OCI-LY1 (cell line): ENCODE results near the gene DCTN5.

Experiments
- H2AFZ ChIP-seq: fragments of 200-600 bp; sonication (generic), shearing (Covaris generic); 2 replicates; pipeline ENCODE4 v1.6.0; 2014; ENCODE audit warnings: antibody characterized with exemption, mild to moderate bottlenecking, low read length
- H3F3A ChIP-seq: fragments of 200-600 bp; sonication (generic), shearing (Covaris generic); 2 replicates; pipeline ENCODE4 v1.6.0; 2014; ENCODE audit warnings: mild to moderate bottlenecking, antibody characterized with exemption, low read length, moderate library complexity; ENCODE audit not compliant: insufficient read depth
- H3K27ac ChIP-seq: fragments of 200-600 bp; sonication (generic); 2 replicates; pipeline ENCODE4 v1.5.1; 2014; ENCODE audit warnings: low read length, mixed run types, mild to moderate bottlenecking, low read depth; ENCODE audit not compliant: poor library complexity, severe bottlenecking
- H3K27me3 ChIP-seq: fragments of 200-600 bp; sonication (generic); 2 replicates; pipeline ENCODE4 v1.6.0; 2014; ENCODE audit warnings: antibody characterized with exemption, mild to moderate bottlenecking, low read length, moderate library complexity; ENCODE audit not compliant: insufficient read depth
- H3K36me3 ChIP-seq: fragments of 200-600 bp; sonication (generic); 2 replicates; pipeline ENCODE4 v1.6.1; 2014; ENCODE audit warnings: mild to moderate bottlenecking, antibody characterized with exemption, low read length, moderate library complexity, mixed read lengths; ENCODE audit not compliant: insufficient read depth
- H3K4me1 ChIP-seq: fragments of 200-600 bp; sonication (generic); 2 replicates; pipeline ENCODE4 v1.5.1; 2014; ENCODE audit warnings: mild to moderate bottlenecking, low read length, moderate library complexity; ENCODE audit not compliant: insufficient read depth, severe bottlenecking
- H3K4me2 ChIP-seq: fragments of 200-600 bp; sonication (generic), shearing (Covaris generic); 2 replicates; pipeline ENCODE4 v1.6.1; 2014; ENCODE audit warnings: low read length
- H3K4me3 ChIP-seq: fragments of 200-600 bp; sonication (generic); 2 replicates; pipeline ENCODE4 v1.5.1; 2014; ENCODE audit warnings: low read length, low read depth, mild to moderate bottlenecking, mixed read lengths; ENCODE audit not compliant: poor library complexity, severe bottlenecking
- H3K79me2 ChIP-seq: fragments of 200-600 bp; shearing (Covaris generic); 2 replicates; pipeline ENCODE4 v1.6.1; 2016; ENCODE audit warnings: mixed run types, low read length, mixed read lengths; ENCODE audit not compliant: insufficient read depth
- H3K9ac ChIP-seq: fragments of 200-600 bp; sonication (generic), shearing (Covaris generic); 2 replicates; pipeline ENCODE4 v1.6.1; 2014; ENCODE audit warnings: mild to moderate bottlenecking, low read length, mixed read lengths
- H3K9me2 ChIP-seq: fragments of 200-600 bp; sonication (generic), shearing (Covaris generic); 2 replicates; pipeline ENCODE4 v1.6.1; 2014; ENCODE audit warnings: low read depth, mild to moderate bottlenecking, low read length, mixed read lengths
- H3K9me3 ChIP-seq: fragments of 200-600 bp; shearing (Covaris generic); 2 replicates; pipeline ENCODE4 v1.6.1; 2014; ENCODE audit warnings: low read length, mixed read lengths
- H4K20me1 ChIP-seq: fragments of 200-600 bp; sonication (generic), shearing (Covaris generic); 2 replicates; pipeline ENCODE4 v1.6.0; 2016; ENCODE audit warnings: mild to moderate bottlenecking, low read length; ENCODE audit not compliant: insufficient read depth
- CTCF ChIP-seq: fragments of 200-600 bp; sonication (generic), shearing (Covaris generic); IDR thresholded peaks from 2 replicates; pipeline ENCODE4 v1.5.1; 2017; ENCODE audit warnings: mild to moderate bottlenecking, antibody characterized with exemption, low read length, moderate library complexity, mixed read lengths
- EZH2 ChIP-seq: fragments of 200-600 bp; sonication (generic), shearing (Covaris generic); IDR thresholded peaks from 2 replicates; pipeline ENCODE4 v1.8.0; 2017; ENCODE audit warnings: borderline replicate concordance, mixed run types, mild to moderate bottlenecking, antibody characterized with exemption, low read length, moderate library complexity, mixed read lengths

Gene DCTN5

GRCh38 chr16:23705517-23705902 is 64.2 kb downstream of the DCTN5 start:
- Histone ChIP-seq H2AFZ (no peak overlapping the region), H3K27ac (no peak overlapping the region), H3K4me3 (no peak overlapping the region), H3K27me3 (peaks cover 17% of the 10 kb centered on the region; the same call in 1 of the 2 replicates), H3F3A (no peaks in the 10 kb centered on the region), H3K9me3 (peaks cover 10% of the 10 kb centered on the region), H3K79me2 (no peaks in the 10 kb centered on the region), H3K4me2 (no peak overlapping the region), H3K9ac (no peak overlapping the region), H3K9me2 (no peaks in the 10 kb centered on the region), H3K36me3 (peaks cover 4% of the 10 kb centered on the region; the same call in 1 of the 2 replicates), H4K20me1 (no peaks in the 10 kb centered on the region), H3K4me1 (no peaks in the 10 kb centered on the region)
- TF ChIP-seq CTCF (no peak), EZH2 (no peak)

GRCh38 chr16:23706439-23706838 is 65.2 kb downstream of the DCTN5 start:
- H3K9me2 ChIP-seq, result no peaks in the 10 kb centered on the region
- no peak overlapping the region for H2AFZ ChIP-seq
- H3K36me3 ChIP-seq, result peaks cover 4% of the 10 kb centered on the region; the same call in 1 of the 2 replicates

GRCh38 chr16:23709536-23709935 is 68.3 kb downstream of the DCTN5 start:
- Histone ChIP-seq H3K4me1 (no peaks in the 10 kb centered on the region), H3K9me2 (no peaks in the 10 kb centered on the region), H3K4me2 (no peak overlapping the region), H3K79me2 (no peaks in the 10 kb centered on the region), H3K9ac (no peak overlapping the region), H3K9me3 (peaks cover 11% of the 10 kb centered on the region), H2AFZ (no peak overlapping the region), H3K36me3 (peaks cover 4% of the 10 kb centered on the region; the same call in 1 of the 2 replicates), H3K4me3 (no peak overlapping the region), H4K20me1 (no peaks in the 10 kb centered on the region), H3F3A (no peaks in the 10 kb centered on the region), H3K27ac (no peak overlapping the region), H3K27me3 (peaks cover 17% of the 10 kb centered on the region; the same call in 1 of the 2 replicates)
- TF ChIP-seq CTCF (no peak), EZH2 (no peak)

More at GRCh38 chr16:23706439-23706838, 65.2 kb downstream of the DCTN5 start:
- no peak overlapping the region for H3K27ac ChIP-seq
- peaks cover 11% of the 10 kb centered on the region for H3K9me3 ChIP-seq
- no peaks in the 10 kb centered on the region for H3K79me2 ChIP-seq
- no peak overlapping the region for H3K4me3 ChIP-seq
- H3K27me3 ChIP-seq, result peaks cover 23% of the 10 kb centered on the region; the same call in 1 of the 2 replicates
- H3K4me2 ChIP-seq, result no peak overlapping the region
- H3K4me1 ChIP-seq, result no peaks in the 10 kb centered on the region
- TF ChIP-seq EZH2 (no peak), CTCF (no peak)
- H4K20me1 ChIP-seq, result no peaks in the 10 kb centered on the region
- H3F3A ChIP-seq, result no peaks in the 10 kb centered on the region
- H3K9ac ChIP-seq, result no peak overlapping the region
